Measurements from ENCODE around the gene RAB32. TPM values are rescaled to one million over a fixed set of nuclear protein-coding genes. Genes with fewer than 3 reads are reported as not detected.

The RAB32 gene
- total and polyA plus RNA-seq, 2 of the 4 experiments (the other 2 are of a cell fraction) = 55.7 to 108 TPM

GRCh38 chr6:146560607-146561006, 17.0 kb downstream of the RAB32 start:
- Histone ChIP-seq H3K4ac (ENCODE audit: low read depth, low read length) (no peak overlapping the region), H2AFZ (replicated peaks; ENCODE audit: low read length, poor library complexity) (no peak overlapping the region), H3K9me1 (ENCODE audit: insufficient read depth, low read length) (no peaks in the 10 kb centered on the region), H3K56ac (ENCODE audit: extremely low read depth, insufficient read depth, low read length) (no peak overlapping the region), H2BK15ac (ENCODE audit: low read depth, low read length) (no peak overlapping the region), H3K27me3 (ENCODE audit: control insufficient read depth, insufficient read depth, low read length) (no peaks in the 10 kb centered on the region), H3K27ac (ENCODE audit: insufficient read depth, low read length) (no peak overlapping the region), H3K4me2 (ENCODE audit: low read depth, low read length) (no peak overlapping the region), H3K79me1 (ENCODE audit: low read depth in 1 of 2, low read length in 2 of 2) (no peaks in the 10 kb centered on the region; a peak in 1 of 4 replicates), H3K4me3 (ENCODE audit: insufficient read depth, low read depth, low read length) (no peak overlapping the region), H4K5ac (ENCODE audit: low read depth, low read length) (no peak overlapping the region), H3K9ac (ENCODE audit: low read depth, low read length) (no peak overlapping the region), H3K4me1 (ENCODE audit: control insufficient read depth, insufficient read depth, low read length) (no peaks in the 10 kb centered on the region), H3K9me3 (ENCODE audit: control insufficient read depth, insufficient read depth, low read length) (no peaks in the 10 kb centered on the region), H2AK9ac (replicated peaks; ENCODE audit: low read depth, low read length, poor library complexity) (no peak overlapping the region), H2BK120ac (ENCODE audit: low read depth, low read length) (no peak overlapping the region), H3K36me3 (ENCODE audit: control insufficient read depth, insufficient read depth, low read length) (peaks cover 2% of the 10 kb centered on the region; the same call in 1 of the 2 replicates), H2BK20ac (ENCODE audit: low read depth, low read length) (no peak overlapping the region), H2AK5ac (ENCODE audit: low read depth, low read length) (no peak overlapping the region), H4K8ac (ENCODE audit: low read depth in 2 of 2, low read length in 2 of 2) (no peak overlapping the region), H4K91ac (ENCODE audit: insufficient read depth, low read depth, low read length) (no peak overlapping the region), H3K14ac (replicated peaks; ENCODE audit: low read depth, low read length) (no peak overlapping the region), H3K18ac (ENCODE audit: low read depth, low read length) (no peak overlapping the region), H4K20me1 (ENCODE audit: insufficient read depth, low read length) (no peaks in the 10 kb centered on the region), H2BK5ac (ENCODE audit: low read depth, low read length, poor library complexity, severe bottlenecking) (no peak overlapping the region), H3K23ac (ENCODE audit: low read depth, low read length) (no peak overlapping the region)
- ChIA-PET POLR2A (ENCODE audit: unreplicated experiment) (no interaction called here), CTCF (no interaction called here)
- DNase-seq (no peak), ATAC-seq (ENCODE audit: low read depth) (no peak)
- dilution Hi-C loops (cut with HindIII; ENCODE audit: low sequenced_read_pairs, unreplicated experiment) (no loop called here), intact Hi-C loops (cut with micrococcal nuclease) (no loop called here), in situ Hi-C loops (cut with MboI; ENCODE audit: low sequenced_read_pairs) (no loop called here)
- no TSS peak for BruUV-seq (replicated peaks)
- TF ChIP-seq CHD1 (IDR thresholded peaks at IDR 0.05; ENCODE audit: low read depth, low read length) = no peak
- TF ChIP-seq NFE2L2 (IDR thresholded peaks at IDR 0.05; ENCODE audit: low read depth, low read length) = no peak
- no peak for TF ChIP-seq POLR2A (IDR thresholded peaks at IDR 0.05; ENCODE audit: low read depth, low read length)
- no peak for TF ChIP-seq RAD21 (IDR thresholded peaks at IDR 0.05; ENCODE audit: low read length)
- TF ChIP-seq MAFK (IDR thresholded peaks at IDR 0.05; ENCODE audit: low read depth, low read length) = no peak
- no peak for TF ChIP-seq BHLHE40 (IDR thresholded peaks at IDR 0.05; ENCODE audit: low read depth, low read length)
- no peak for TF ChIP-seq ELK1 (IDR thresholded peaks at IDR 0.05; ENCODE audit: borderline replicate concordance, low read depth, low read length)
- TF ChIP-seq CTCF (conservative IDR thresholded peaks at IDR 0.05; ENCODE audit: low read depth, low read length) = no peak
- TF ChIP-seq SMC3 (IDR thresholded peaks at IDR 0.05; ENCODE audit: low read depth, low read length) = no peak
- TF ChIP-seq MAZ (IDR thresholded peaks at IDR 0.05; ENCODE audit: borderline replicate concordance, low read depth, low read length) = no peak
- no peak for TF ChIP-seq RCOR1 (IDR thresholded peaks at IDR 0.05; ENCODE audit: insufficient replicate concordance, low read length)
- no peak for TF ChIP-seq CEBPB (IDR thresholded peaks at IDR 0.05; ENCODE audit: low read depth, low read length)
- TF ChIP-seq RFX5 (IDR thresholded peaks at IDR 0.05; ENCODE audit: low read depth, low read length) = no peak
- TF ChIP-seq MXI1 (IDR thresholded peaks at IDR 0.05; ENCODE audit: borderline replicate concordance, low read depth, low read length) = no peak
- TF ChIP-seq, protein P1, sequence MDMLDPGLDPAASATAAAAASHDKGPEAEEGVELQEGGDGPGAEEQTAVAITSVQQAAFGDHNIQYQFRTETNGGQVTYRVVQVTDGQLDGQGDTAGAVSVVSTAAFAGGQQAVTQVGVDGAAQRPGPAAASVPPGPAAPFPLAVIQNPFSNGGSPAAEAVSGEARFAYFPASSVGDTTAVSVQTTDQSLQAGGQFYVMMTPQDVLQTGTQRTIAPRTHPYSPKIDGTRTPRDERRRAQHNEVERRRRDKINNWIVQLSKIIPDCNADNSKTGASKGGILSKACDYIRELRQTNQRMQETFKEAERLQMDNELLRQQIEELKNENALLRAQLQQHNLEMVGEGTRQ (IDR thresholded peaks at IDR 0.05; ENCODE audit: low read depth, low read length) = no peak
- TF ChIP-seq FOS (IDR thresholded peaks at IDR 0.05; ENCODE audit: low read depth, low read length) = no peak
- WGBS, 2 experiments (ENCODE audit: extremely low coverage in 2 of 2, insufficient read length in 1 of 2) = no CpG with 5 or more reads among the region's 1 CpG
